SHP77 (cell line): ENCODE results near the gene ZNF774.
"Not testable (repeated sequence)": the region's sequence is repeated elsewhere in the genome, so short reads cannot be mapped to it uniquely, and the experiment has no call there.

Source experiments
- DNase-seq, 2 experiments: peaks; one replicate each; lab custom pipeline; 2025; lab: John Stamatoyannopoulos, UW

ZNF774 gene

GRCh38 chr15:90347431-90348065 is 4.5 kb upstream of the ZNF774 start:
- not testable (repeated sequence) for DNase-seq

DNA sequence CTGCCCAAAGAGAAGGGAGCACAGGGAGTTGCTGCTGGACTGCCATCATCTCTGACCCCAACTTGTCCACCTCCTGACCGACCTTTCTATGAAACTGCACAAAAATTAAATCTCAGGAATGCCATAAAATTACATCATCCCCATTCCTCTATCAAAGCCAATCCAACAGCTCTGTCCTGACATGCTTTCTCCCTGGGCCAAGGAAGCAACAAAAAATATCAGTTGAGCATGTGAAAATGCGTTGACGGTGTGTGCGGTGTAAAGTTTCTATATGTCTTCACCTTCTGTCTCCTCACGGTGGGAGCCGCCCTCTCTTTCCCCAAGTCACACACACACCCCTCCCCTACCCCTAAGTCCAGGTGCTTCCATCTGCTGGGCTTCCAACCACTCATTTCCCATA is 3.6 kb upstream of the ZNF774 start:
- DNase-seq: no peak

DNA sequence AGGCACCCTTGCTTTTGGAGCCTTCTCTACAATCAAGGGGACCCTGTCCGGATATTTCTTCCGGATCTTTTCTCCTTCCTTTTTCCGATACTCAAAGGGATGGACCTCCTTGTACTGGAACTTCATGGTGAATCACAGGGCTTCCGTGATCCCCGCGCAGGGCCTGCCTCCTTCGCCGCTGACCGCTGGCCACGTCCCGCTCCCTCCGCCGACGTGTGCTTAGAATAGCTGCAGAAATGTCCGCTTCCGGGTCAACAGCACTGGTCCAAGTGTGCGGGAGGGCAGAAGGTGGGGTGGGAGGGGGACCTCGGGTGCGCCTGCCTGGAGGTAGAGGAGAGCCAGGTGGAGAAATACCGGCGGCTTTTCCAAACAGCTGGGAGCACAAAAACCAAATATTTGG is 3.0 kb upstream of the ZNF774 start:
- DNase-seq: no peak

DNA sequence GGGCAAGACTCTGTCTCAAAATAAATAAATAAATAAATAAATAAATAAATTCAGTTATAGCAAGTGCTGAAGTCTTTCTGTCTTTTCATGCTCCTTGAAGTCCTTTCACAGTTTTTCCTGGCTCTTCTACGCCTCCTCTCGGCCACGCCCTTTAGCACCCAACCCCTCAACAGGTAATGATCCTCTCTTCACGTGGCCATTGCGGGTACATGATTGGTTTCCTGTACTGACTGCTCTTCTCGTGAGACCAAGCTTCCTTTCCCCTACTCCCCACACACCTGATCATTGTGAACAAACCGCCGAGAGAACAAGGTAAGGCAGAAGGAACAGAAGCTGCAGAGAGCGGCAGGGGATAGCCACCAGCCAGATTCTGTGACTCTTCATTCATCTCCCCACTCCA is 2.3 kb upstream of the ZNF774 start:
- DNase-seq: no peak

DNA sequence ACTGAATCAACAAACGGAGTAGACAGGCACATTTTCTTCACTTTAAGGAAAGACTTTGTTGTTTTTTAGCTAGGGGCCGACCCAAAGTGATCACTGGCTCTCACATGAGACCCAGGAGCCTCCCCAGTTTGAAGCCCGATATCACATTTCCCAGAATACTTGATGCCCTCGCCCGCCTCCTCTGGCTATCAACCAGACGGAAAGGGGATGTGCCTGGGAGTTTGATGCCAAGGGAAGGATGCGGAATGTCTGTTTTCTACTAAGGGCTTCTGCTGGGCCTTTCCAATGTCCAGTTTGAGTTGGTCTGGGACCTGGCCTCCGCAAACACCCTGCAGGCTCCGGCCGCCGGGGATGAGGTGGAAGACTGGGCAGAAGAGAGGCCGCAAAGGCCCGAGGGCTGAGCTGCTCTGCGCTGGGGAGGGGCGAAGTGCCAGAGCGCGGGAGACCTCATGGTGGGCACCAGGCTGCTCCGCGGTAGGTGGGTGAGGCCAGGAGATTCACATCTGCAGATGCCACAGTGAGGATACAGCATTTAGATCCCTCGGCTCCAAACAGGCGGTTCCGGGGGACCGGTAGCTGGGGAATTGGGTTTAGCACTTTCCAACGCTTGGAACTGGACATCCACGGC is 491 bp upstream of the ZNF774 start:
- peak; percentile 54 to 59 for DNase-seq

GRCh38 chr15:90354986-90355385 is 2.9 kb downstream of the ZNF774 start:
- no peak for DNase-seq

GRCh38 chr15:90358124-90359033 is 6.3 kb downstream of the ZNF774 start:
- DNase-seq: no peak

DNA sequence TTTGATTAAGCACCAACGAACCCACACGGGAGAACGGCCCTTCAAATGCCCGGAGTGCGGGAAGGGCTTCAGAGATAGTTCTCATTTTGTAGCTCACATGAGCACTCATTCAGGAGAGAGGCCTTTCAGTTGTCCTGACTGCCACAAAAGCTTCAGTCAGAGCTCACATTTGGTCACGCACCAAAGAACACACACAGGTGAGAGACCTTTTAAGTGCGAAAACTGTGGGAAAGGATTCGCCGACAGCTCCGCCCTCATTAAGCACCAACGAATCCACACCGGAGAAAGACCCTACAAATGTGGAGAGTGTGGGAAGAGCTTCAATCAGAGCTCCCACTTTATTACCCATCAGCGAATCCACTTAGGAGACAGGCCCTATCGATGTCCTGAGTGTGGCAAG is 8.7 kb downstream of the ZNF774 start:
- no peak for DNase-seq

GRCh38 chr15:90362936-90363212 is 10.8 kb downstream of the ZNF774 start:
- DNase-seq: no peak

GRCh38 chr15:90364251-90364650 is 12.2 kb downstream of the ZNF774 start:
- DNase-seq: no peak

DNA sequence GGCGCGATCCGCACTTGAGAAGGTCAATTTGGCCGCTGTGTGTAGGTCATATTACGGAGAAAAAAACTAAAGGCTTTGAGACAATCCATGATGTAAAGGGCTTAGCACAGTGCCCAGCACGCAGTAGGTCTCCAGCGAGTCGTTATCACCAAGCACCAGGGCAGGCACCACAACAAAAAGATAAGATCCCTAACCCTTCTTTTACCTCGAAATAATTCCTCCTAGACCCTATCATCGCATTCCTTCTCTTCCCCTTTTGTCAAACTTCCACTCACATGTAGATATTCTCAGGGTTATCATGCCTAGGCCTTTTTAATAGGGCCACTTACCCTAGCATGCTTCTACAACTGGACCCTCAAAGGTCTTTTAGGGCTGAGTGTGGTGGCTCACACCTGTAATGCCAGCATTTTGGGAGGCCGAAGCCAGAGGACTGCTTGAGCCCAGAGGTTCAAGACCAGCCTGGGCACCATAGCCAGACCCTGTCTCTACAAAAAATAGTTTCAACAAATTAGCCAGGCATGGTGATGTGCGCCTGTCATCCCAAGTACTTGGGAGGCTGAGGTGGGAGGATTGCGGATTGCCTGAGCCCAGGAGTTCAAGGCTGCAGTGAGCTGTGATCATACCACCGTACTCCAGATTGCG is 13.5 kb downstream of the ZNF774 start:
- DNase-seq: no peak

- no peak for DNase-seq
Measured at GRCh38 chr15:90367576-90367975, 15.5 kb downstream of the ZNF774 start.

GRCh38 chr15:90375071-90375470 is 23.0 kb downstream of the ZNF774 start:
- no peak for DNase-seq

GRCh38 chr15:90376789-90377188 is 24.7 kb downstream of the ZNF774 start:
- DNase-seq: no peak

DNA sequence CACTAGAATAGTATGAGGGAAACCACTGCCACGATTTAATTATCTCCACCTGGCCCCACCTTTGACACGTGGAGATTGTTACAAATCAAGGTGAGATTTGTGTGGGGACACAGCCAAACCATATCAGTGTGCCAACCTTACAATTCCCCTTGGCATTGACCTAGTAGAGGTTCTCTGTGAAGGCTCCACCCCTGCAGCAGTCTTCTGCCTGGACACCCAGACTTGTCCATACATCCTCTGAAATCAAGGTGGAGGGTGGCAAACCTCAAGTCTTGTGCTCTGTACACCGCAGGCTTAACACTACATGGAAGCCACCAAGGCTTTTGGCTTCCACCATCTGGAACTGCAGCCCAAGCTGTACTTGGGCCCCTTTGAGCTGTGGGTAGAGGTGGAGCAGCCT is 27.2 kb downstream of the ZNF774 start:
- no peak for DNase-seq

GRCh38 chr15:90381515-90381914 is 29.4 kb downstream of the ZNF774 start:
- DNase-seq: no peak

DNA sequence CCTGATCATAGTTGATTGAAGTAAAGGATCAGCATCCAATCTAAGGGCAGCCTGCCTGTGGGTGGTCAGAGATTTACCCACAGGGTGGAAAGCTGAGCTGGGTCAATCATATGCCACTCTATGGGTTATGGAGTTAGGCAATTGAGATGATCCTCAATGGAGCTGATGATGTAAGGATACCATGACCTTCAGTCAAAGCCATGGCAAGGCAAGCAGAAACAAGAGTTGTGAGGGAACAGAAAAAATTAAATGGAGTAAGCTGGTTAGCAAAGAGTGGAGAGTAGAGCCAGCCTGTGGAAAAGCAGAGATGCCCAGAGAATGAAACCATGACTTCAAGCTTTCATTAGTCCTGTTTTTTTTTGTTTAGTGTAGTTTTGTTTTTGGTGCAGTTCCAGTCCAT is 30.2 kb downstream of the ZNF774 start:
- DNase-seq: no peak

DNA sequence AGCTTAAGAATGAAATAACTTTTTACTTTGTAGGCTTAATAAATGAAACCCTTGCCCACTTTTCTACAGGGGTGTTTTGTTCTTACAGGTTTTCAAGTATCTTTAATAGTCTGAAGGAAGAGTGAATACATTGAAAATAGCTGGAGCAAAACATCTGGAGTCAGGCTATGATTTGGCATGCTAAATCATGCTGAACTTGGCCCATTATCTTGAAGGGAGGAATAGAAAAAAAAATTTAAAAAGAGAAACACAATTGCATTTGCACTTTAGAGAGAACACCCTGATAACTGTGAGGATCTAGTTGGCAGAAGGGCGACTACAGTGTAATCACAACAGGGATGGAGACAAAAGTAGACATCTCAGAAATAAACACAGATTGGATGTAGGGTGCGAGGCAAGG is 34.1 kb downstream of the ZNF774 start:
- no peak for DNase-seq

DNA sequence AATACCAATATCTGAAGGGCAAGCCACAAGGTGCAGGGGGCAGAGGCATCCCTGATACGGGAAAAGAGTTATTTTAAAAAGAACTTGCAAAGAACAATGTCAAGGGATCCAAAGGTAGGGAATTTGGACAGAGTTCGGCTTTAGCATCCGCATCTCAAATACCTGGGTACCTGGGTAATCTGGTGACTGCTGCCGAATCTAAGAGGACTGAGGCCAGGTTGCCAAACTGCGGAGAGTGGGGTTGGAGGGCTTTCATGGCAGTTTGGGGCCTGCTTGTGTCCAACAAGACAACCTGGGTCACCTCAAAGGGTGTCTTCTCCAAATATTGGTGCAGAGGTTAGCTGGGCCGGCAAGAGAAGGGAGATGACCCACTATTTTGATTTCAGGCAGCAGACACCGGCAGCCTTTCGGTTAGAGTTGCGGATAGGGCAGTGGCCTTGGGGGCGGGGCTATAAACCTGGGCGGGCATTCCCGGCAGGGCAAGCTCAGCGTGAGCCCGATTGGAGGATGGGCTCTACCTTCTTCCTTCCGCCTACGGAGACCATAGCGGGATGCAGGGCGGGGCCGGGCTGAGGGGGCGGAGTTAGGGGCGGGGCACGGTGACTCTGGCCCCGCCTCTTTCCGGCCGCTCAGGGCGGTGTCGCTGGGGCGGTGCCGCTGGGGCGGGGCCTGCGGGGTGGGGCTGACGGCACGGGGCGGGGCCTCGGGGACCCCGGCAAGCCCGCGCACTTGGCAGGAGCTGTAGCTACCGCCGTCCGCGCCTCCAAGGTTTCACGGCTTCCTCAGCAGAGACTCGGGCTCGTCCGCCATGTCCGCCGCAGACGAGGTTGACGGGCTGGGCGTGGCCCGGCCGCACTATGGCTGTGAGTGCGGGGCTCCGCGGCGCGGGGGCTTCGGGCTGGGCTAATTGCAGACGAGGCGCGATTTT is 35.7 kb downstream of the ZNF774 start, which contains the start of gene IQGAP1:
Gene IQGAP1, plus strand, starts transcription at position 709 of the 928 bp plus-strand sequence. Its CDS starts 100 bp downstream, at position 809.
- DNase-seq: peak; percentile 90 to 94

DNA sequence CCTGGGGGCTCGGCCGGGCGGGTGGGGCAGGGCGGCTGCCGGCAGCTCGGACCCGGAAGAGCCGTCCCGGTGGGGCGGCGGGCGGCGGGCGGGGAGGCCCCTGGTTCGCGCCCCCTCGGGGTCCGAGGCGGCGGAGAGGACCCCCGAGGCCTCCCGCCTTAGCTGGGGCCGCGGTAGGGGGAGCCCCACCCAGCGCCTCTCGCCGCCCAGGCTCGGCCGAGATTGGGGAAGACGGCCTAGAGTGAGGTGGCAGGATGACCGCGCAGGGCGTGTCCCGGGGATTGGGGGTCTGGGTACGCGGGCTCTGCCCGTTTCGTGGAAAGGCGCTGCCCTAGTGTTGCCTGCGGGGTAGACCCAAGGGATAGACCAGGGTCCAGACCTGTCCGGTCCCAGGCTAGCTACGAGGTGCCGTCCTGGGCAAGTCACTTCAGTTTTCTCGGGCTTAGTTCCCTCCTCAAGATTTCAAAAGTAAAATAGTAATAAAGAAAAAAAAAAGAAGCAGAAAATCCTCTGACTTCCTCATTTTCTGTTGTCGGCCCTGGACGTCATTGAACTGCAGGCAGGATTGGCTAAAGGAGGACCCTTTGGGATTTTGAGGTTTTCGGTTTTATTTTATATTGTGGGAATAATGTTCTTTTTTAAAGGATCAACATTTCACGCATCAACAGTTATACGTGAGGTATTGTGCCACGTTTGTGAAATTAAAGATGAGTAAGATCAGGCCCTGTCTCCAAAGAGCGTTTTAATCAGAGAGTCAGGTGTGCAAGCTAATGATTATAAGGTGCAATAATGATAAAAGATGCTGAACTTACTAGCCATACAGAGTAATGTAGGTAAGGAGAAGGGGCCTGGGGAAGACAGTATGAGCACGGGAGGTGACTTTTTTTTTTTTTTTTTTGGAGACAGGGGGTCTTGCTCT is 36.6 kb downstream of the ZNF774 start:
- DNase-seq: peak in 1 of 2 experiments; percentile 17
